ENCODE data around the gene TSHZ3.

TSHZ3 gene

GRCh38 chr19:31226151-31226935 lies 122.9 kb downstream of the TSHZ3 start:
- DNase-seq (ENCODE audit: low read depth in 3 of 3), result no peak

Measured in stimulated activated CD4-positive, alpha-beta T cell treated with anti-CD3 and anti-CD28 coated beads, TNF-alpha, amount 100 ng/mL, for 4 hours (primary cell).